HT1080 (cell line): ENCODE data around the gene COA8. TPM values are rescaled to one million over a fixed set of nuclear protein-coding genes. Genes with fewer than 3 reads are reported as not detected.

ENCODE experiments used
- DNase-seq: peaks from one replicate; pipeline ENCODE4 v3.0.0-alpha.2; 2015; ENCODE audit warnings: low read depth
- total RNA-seq: library from RNA; depleted of rRNA; stranded (reverse); fragments of >200 nt; shearing (Covaris generic); gene quantifications from 2 replicates; pipeline ENCODE4 v1.2.3, GENCODE V29; 2014

The COA8 gene
- total RNA-seq, 1 experiment from 2014 or later, result 50.6 TPM

DNA sequence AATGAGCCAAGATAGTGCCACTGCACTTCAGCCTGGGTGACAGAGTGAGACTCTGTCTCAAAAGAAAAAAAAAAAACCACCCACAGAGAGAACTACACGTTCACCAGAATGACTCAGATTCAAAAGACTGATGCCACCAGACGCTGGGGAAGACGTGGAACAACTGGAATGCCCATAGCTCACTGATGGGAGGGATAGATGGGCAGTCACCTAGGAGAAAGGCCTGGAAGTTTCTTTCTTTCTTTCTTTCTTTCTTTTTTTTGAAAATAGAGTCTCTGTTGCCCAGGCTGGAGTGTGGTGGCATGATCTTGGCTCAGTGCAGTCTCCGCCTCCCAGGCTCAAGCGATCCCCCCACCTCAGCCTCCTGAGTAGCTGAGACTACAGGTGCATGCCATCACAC is 56.3 kb downstream of the COA8 start:
- DNase-seq, result peak; percentile 56

DNA sequence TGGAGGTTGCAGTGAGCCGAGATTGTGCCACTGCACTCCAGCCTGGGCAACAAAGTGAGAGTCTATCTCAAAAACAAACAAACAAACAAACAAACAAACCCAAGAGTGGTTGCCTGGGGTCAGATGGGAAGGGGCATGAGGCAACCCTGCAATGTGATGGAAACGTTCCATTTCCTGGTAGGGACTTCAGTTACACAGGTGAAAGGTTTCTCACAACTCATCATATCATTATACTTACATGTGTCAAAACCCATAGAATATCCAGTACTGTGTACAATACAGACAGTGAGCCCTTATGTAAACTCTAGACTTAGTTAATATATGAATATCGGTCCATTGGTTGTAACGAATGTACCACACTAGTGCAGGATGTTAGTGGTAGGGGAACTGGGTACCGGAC is 59.1 kb downstream of the COA8 start:
- DNase-seq, result no peak

DNA sequence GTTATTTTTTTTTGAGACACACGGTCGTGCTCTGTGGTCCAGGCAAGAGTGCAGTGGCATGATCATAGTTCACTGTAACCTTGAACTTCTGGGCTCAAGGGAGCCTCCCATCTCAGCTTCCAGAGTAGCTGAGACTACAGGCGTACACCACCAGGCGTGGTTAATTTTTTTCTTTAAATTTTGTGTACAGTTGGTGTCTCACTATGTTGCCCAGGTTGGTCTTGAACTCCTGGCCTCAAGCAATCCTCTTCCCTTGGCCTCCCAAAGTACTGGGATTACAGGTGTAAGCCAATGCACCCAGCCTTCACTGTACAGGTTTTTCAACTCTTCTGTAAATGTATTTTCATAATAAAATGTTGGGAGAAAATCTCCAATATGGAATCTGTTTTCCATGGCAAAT is 60.5 kb downstream of the COA8 start:
- DNase-seq, result no peak

DNA sequence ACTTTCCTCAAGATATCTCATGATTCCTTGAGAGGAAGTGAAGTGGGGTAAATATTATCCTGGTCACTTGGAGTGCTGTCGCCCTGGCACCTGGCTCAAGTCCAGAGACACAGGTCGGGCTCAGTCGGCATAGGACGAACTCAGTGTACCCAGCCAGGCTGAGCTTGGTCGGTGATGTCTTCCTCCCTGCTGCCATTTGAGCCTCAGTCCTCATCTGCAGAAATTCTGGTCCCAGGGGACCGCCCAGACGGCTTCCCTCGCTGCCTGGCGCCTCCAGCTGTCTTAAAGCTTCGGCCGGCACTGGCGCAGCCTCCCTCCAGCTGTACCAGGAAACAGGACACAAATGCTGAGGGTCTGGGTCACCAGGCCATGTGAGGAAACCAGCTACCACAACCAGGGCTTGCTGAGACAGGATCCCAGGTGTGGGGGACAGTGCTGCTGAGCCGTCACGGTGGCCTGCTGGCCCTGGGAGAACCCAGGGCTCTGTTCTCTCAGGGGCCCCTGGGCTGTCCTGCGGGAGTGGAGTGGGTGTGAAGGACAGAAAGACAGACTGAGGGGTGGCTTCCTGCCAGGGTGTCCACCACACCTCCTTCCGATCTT is 61.2 kb downstream of the COA8 start:
- DNase-seq, result no peak

DNA sequence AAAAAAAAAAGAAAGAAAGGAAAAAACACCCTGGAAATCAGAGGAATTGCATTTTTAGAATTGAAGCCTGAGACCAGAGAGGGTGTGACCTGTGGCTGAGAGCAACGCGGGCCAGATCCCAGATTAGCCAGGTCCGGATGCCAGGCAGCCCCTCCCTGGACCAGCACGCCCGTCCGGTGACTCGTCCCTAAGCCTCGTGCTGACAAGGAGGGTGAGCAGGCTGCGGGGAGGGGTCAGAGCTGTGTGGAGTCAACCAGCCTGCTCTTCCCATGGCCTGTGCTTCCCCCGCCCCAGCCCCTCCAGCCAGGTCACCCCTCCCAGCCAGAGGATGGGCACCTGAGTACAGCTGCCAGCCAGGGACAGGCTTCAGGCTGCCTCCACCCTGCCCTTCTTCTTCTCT is 62.1 kb downstream of the COA8 start:
- peak; percentile 94 for DNase-seq

DNA sequence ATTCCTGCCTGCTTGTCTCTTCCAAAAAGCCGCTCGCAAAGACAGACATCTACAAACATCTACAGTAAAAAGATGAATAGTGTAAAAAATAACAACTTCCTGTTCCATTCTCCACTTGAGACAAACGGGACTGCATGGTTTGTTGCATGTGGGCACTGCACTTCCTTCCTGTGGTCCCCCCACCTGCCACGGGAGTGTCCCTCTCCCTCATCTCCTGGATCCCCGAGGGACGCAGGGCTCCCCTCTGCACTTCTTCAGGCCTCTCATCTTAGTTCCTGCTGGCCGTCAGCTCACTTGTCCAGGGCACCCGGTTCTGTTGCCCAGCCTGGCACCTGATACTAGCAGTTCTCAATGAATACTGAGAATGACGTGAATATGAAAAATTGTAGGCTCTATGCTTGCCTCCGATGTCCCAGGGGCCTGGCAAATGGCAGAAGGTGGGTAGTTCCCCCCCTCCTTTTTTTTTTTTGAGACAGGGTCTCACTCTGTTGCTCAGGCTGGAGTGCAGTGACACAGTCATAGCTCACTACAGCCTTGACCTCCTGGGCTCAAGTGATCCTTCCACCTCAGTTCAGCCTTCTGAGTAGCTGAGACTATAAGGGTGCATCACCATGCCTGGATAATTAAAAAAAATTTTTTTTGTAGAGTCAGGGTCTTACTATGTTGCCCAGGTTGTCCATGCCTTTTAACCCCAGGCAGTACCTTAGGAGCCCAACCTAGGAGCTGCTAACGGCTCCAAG is 62.8 kb downstream of the COA8 start:
- DNase-seq, result no peak

DNA sequence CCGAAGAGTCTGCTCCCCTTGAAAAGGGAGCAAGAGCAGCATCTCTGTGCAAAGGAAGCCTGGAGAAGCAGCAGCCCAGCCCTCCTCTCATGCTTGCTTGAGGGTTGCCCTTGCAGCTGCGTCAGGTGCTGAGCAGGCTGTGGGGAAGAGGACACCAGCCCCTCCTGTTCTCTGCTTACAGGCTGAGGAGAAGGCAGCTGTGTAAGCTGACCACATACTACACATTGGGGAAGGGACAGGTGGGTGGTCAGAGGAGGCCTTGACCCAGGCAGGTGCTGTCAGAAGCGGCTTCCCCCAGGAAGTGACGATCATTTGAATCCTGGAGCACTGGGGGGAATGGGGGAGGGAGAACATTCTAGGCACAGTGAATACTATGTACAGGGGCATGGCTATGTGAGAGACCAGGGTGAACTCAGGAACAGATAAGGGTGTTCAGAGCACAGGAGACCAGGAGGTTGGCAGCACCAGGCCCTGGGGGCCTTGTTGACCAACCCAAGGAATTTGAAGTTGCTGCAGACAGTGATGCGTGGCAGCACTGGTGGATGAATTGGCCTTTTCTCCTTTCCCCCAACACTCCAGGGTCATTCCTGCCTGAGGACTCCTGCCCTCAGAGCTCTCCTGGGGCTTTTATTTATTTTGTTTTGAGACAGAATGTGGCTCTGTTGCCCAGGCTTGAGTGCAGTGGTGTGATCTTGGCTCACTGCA is 63.5 kb downstream of the COA8 start:
- DNase-seq, result no peak

DNA sequence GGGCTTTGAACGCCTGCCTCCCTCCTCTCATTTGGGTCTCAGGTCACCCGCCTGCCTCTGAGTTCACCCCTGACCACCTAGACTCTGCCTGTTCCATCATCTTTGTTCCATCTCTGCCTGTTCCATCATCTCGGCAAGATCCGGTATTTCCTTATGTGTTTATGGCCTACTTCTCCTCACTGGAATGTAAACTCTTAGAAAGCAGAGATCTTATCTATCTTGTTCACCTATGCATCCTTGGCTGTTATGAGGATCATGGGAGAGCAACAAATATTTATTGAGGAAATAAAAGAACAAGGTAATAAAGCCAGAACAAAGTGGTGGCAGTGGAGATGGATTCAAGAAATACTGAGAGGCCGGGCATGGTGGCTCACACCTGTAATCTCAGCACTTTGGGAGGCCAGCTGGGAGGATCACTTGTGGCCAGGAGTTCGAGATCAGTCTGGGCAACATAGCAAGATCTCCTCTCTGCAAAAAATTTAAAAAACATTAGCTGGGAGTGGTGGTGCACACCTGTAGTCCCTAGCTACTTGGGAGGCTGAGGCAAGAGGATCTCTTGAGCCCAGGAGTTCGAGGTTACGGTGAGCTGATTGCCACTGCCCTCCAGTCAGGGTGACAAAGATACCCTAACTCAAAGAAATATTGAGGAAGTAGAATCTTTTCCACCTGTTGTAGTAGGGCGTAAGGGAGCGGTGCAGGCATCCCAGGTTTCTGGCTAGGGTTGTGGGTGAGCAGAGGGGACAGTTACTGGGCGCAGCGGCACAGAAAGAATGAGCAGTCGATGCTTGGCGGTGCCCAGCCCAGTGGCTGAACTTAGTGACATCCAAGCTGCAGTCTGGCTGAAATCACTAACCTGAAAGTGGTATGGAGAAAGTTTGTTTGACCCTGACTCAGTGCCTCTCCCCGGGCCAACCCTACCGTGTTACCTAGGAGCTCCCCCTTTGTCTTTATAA is 64.6 kb downstream of the COA8 start:
- DNase-seq, result no peak

DNA sequence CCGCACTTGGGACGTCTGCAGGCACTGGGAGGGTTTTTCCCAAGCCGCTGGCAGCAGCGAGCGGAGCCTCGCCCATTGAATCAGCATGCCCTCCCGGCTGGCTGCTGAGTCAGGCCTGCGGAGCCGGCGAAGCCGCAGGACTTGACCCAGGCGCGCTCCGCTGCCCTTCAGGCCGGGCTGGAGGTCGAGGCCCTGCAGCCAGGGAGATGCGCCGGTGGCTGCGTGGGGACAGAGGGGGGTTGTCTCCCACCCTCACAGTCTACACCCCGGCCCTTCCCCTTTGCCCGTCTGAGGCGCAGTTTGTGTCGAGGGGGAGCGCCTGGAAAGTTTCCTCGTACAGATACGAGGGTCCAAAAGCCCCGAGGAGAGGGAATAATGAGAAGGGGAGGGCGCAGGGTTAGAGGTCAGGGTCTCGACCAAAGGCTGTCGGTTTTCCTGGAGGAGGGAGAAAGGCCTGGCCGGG is 65.5 kb downstream of the COA8 start:
- peak; percentile 78 for DNase-seq

DNA sequence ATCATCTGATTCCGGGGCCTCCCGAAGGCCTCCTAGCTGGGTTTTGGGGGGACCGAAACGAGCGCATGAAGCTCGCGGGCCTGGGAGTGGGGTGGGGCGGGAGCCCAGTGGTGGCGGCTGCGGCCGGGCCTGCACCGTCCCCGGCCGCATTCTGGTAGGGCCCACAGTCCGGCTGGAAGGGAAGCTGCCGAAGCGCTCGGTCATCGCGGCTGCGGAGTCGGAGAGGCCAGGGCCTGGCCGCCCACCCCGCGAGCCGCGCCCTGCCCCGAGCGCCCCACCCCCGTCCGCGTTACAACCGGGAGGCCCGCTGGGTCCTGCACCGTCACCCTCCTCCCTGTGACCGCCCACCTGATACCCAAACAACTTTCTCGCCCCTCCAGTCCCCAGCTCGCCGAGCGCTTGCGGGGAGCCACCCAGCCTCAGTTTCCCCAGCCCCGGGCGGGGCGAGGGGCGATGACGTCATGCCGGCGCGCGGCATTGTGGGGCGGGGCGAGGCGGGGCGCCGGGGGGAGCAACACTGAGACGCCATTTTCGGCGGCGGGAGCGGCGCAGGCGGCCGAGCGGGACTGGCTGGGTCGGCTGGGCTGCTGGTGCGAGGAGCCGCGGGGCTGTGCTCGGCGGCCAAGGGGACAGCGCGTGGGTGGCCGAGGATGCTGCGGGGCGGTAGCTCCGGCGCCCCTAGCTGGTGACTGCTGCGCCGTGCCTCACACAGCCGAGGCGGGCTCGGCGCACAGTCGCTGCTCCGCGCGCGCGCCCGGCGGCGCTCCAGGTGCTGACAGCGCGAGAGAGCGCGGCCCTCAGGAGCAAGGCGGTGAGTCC is 66.1 kb downstream of the COA8 start, which contains the start of gene KLC1:
Gene KLC1 (plus strand): TSS at position 528 of the 819 bp plus-strand sequence. CDS start 25,354 bp downstream, outside the sequence.
- DNase-seq, result peak; percentile 55

DNA sequence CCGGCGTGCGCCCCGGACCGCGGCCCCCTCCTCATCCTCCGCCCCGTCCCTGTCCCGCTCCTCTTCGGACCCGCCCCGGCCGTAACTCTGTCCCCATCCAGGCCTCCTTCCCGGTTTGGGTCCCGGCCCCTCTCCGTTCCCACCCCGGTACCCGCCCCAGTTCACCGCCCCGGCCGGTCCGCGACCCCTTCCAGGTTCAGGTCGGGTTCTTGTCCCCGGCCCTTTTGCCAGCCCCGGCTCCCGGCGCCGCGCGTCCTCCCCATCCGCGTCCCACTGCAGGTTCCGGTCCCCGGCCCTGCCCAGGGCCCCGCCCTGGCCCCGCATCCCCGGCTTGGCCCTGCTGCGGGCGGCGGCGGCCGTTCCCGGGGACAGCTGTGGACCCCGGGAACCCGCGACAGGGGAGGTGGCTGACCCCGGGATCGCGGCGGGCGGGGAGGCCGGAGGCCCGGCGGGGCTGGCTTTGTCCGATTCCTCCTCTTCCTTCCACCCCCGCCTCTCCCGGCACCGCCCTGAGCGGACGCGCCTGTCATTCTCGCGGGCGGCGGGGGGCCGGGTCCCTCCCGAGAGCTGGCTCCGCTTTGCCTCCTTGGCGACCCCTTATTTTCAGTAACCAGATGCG is 66.9 kb downstream of the COA8 start:
- peak; percentile 19 for DNase-seq

DNA sequence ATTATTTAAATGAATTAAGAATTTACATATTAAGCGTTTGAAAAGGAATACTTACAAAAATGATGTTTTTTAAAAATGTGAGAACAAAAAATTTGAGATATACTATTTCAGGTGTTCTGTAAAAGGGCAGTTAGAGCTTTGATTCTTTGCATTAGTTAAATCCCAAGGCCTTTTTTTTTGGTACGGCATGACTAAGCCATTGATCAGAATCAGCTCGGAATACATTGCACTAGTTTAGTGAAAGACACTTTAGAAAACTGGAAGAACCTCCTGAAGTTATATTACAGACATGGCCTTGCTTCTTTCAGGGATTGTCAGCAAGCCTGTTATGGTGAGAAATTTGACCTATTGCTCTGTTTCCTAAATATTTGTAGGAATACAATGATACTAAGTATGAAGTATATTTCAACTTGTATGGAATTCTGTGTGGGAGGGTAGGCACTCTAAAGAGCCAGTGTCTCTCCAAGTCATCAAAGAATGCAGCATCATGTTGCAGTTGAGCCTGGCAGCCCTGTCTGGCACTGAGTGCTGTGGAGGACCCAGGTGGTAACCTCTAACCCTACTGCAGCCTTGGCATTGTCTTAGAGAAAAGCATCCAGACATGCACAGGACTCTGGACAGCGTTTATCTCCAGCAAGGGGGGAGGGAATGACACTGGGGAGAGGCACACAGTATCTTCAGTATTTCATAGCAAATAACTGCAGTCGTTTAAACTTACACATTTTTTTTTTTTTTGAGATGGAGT is 67.8 kb downstream of the COA8 start:
- DNase-seq, result no peak

DNA sequence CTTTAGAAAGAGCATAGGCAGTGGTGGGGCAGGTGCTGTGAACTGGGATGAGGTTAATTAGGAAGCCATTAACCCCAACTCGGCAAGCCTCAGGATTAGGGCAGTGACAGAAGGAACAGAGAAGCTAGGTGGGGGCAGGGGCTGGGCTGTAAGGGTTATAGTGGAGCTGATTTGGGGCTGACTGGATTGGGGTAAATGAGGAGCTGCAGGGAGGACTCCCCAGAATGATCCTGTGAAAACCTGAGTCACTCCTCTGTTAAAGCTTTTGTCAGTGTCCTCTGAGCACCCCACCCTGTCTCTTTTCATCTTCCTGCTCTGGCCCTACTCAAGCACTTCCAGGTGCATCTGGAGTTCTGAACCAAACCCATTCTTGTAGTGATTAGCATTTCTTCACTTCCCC is 70.6 kb downstream of the COA8 start:
- DNase-seq, result no peak

DNA sequence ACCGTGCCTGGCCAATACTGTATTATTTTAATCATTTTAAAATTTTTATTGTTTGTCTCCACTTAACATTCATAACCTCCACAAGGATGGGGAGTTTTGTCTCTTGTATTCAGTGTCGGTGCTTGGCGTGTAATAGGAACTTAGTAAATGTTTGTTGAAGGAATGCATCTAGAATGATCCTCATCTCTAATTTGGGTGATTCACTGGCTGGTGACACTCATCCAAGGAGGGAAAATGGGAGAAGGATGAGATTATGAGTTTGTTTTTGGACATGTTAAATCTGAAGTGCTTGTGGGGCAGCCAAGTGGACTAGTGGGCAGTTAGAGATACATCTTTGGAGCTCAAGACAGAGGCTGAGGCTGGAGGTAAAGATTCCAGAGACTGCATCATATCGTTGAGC is 71.4 kb downstream of the COA8 start:
- DNase-seq, result no peak

DNA sequence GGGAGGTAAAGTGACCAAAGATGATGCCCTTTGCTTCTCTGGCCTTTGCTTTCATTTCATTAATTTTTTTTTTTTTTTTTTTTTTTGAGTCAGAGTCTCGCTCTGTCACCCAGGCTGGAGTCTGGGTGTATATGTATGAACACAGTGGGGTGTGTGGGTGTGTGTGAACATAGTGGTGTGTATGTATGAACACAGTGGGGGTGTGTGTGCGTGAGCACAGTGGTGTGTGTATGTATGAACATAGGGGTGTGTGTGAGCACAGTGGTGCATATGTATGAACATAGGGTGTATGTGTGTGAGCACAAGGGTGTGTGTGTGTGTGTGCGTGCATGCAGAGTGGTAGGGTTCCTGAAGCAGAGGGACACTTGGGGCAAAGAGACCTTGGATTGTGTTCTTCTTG is 75.8 kb downstream of the COA8 start:
- no peak for DNase-seq
